ENCODE measurements around the gene SND1.

SND1 gene

GRCh38 chr7:128117691-128118090, 465.7 kb downstream of the SND1 start:
- H3K4me3 ChIP-seq (ENCODE audit: low read length) = no peak overlapping the region
- H3K36me3 ChIP-seq (ENCODE audit: insufficient read depth, low read length) = no peaks in the 10 kb centered on the region
- no peaks in the 10 kb centered on the region for H3K9me3 ChIP-seq (replicated peaks; ENCODE audit: low read length)
- no peak overlapping the region for H3K9ac ChIP-seq (ENCODE audit: low read depth, low read length)
- H3K4me2 ChIP-seq (ENCODE audit: low read length) = no peak overlapping the region
- peaks cover 6% of the 10 kb centered on the region for H3K27me3 ChIP-seq (ENCODE audit: control insufficient read depth, insufficient read depth, low read length)
- peaks cover 10% of the 10 kb centered on the region for H3K4me1 ChIP-seq (ENCODE audit: control insufficient read depth, insufficient read depth, low read length)

- Histone ChIP-seq H3K4me2 (ENCODE audit: low read length) (no peak overlapping the region), H3K36me3 (ENCODE audit: insufficient read depth, low read length) (no peaks in the 10 kb centered on the region), H3K9ac (ENCODE audit: low read depth, low read length) (no peak overlapping the region), H3K4me1 (ENCODE audit: control insufficient read depth, insufficient read depth, low read length) (peaks cover 10% of the 10 kb centered on the region), H3K9me3 (replicated peaks; ENCODE audit: low read length) (no peaks in the 10 kb centered on the region), H3K4me3 (ENCODE audit: low read length) (no peak overlapping the region), H3K27me3 (ENCODE audit: control insufficient read depth, insufficient read depth, low read length) (peaks cover 13% of the 10 kb centered on the region)
Observed at GRCh38 chr7:128119036-128119435, 467.0 kb downstream of the SND1 start.

GRCh38 chr7:128120116-128120515, 468.1 kb downstream of the SND1 start:
- Histone ChIP-seq H3K36me3 (ENCODE audit: insufficient read depth, low read length) (no peaks in the 10 kb centered on the region), H3K9ac (ENCODE audit: low read depth, low read length) (no peak overlapping the region), H3K27me3 (ENCODE audit: control insufficient read depth, insufficient read depth, low read length) (peaks cover 20% of the 10 kb centered on the region), H3K4me2 (ENCODE audit: low read length) (no peak overlapping the region), H3K4me3 (ENCODE audit: low read length) (no peak overlapping the region), H3K9me3 (replicated peaks; ENCODE audit: low read length) (no peaks in the 10 kb centered on the region), H3K4me1 (ENCODE audit: control insufficient read depth, insufficient read depth, low read length) (peaks cover 10% of the 10 kb centered on the region)

GRCh38 chr7:128120976-128121490, 469.0 kb downstream of the SND1 start:
- Histone ChIP-seq H3K9ac (ENCODE audit: low read depth, low read length) (no peak overlapping the region), H3K4me3 (ENCODE audit: low read length) (no peak overlapping the region), H3K9me3 (replicated peaks; ENCODE audit: low read length) (no peaks in the 10 kb centered on the region), H3K4me2 (ENCODE audit: low read length) (peak overlapping the region; percentile 70), H3K4me1 (ENCODE audit: control insufficient read depth, insufficient read depth, low read length) (peaks cover 10% of the 10 kb centered on the region), H3K27me3 (ENCODE audit: control insufficient read depth, insufficient read depth, low read length) (peaks cover 26% of the 10 kb centered on the region), H3K36me3 (ENCODE audit: insufficient read depth, low read length) (no peaks in the 10 kb centered on the region)

GRCh38 chr7:128121711-128122530, 469.9 kb downstream of the SND1 start:
- H3K36me3 ChIP-seq (ENCODE audit: insufficient read depth, low read length) = no peaks in the 10 kb centered on the region
- H3K4me1 ChIP-seq (ENCODE audit: control insufficient read depth, insufficient read depth, low read length) = peaks cover 10% of the 10 kb centered on the region
- H3K9me3 ChIP-seq (replicated peaks; ENCODE audit: low read length) = no peaks in the 10 kb centered on the region
- H3K4me2 ChIP-seq (ENCODE audit: low read length) = peak overlapping the region; percentile 70
- peak overlapping the region; percentile 17 for H3K4me3 ChIP-seq (ENCODE audit: low read length)
- H3K9ac ChIP-seq (ENCODE audit: low read depth, low read length) = no peak overlapping the region
- H3K27me3 ChIP-seq (ENCODE audit: control insufficient read depth, insufficient read depth, low read length) = peaks cover 32% of the 10 kb centered on the region

- peaks cover 32% of the 10 kb centered on the region for H3K27me3 ChIP-seq (ENCODE audit: control insufficient read depth, insufficient read depth, low read length)
- no peak overlapping the region for H3K9ac ChIP-seq (ENCODE audit: low read depth, low read length)
- H3K4me2 ChIP-seq (ENCODE audit: low read length) = no peak overlapping the region
- H3K4me1 ChIP-seq (ENCODE audit: control insufficient read depth, insufficient read depth, low read length) = peaks cover 10% of the 10 kb centered on the region
- H3K9me3 ChIP-seq (replicated peaks; ENCODE audit: low read length) = no peaks in the 10 kb centered on the region
- no peak overlapping the region for H3K4me3 ChIP-seq (ENCODE audit: low read length)
- no peaks in the 10 kb centered on the region for H3K36me3 ChIP-seq (ENCODE audit: insufficient read depth, low read length)
Observed at GRCh38 chr7:128122576-128123290, 470.7 kb downstream of the SND1 start.

GRCh38 chr7:128123291-128124037, 471.5 kb downstream of the SND1 start:
- Histone ChIP-seq H3K9ac (ENCODE audit: low read depth, low read length) (no peak overlapping the region), H3K36me3 (ENCODE audit: insufficient read depth, low read length) (no peaks in the 10 kb centered on the region), H3K4me1 (ENCODE audit: control insufficient read depth, insufficient read depth, low read length) (peaks cover 10% of the 10 kb centered on the region), H3K4me3 (ENCODE audit: low read length) (no peak overlapping the region), H3K4me2 (ENCODE audit: low read length) (no peak overlapping the region), H3K27me3 (ENCODE audit: control insufficient read depth, insufficient read depth, low read length) (peaks cover 36% of the 10 kb centered on the region), H3K9me3 (replicated peaks; ENCODE audit: low read length) (no peaks in the 10 kb centered on the region)

- Histone ChIP-seq H3K9ac (ENCODE audit: low read depth, low read length) (no peak overlapping the region), H3K27me3 (ENCODE audit: control insufficient read depth, insufficient read depth, low read length) (peaks cover 48% of the 10 kb centered on the region), H3K9me3 (replicated peaks; ENCODE audit: low read length) (no peaks in the 10 kb centered on the region), H3K4me3 (ENCODE audit: low read length) (no peak overlapping the region), H3K4me2 (ENCODE audit: low read length) (no peak overlapping the region), H3K36me3 (ENCODE audit: insufficient read depth, low read length) (no peaks in the 10 kb centered on the region), H3K4me1 (ENCODE audit: control insufficient read depth, insufficient read depth, low read length) (peaks cover 10% of the 10 kb centered on the region)
Observed at GRCh38 chr7:128124786-128125185, 472.8 kb downstream of the SND1 start.

GRCh38 chr7:128125816-128126215, 473.8 kb downstream of the SND1 start:
- no peaks in the 10 kb centered on the region for H3K36me3 ChIP-seq (ENCODE audit: insufficient read depth, low read length)

GRCh38 chr7:128128401-128128800, 476.4 kb downstream of the SND1 start:
- peaks cover 74% of the 10 kb centered on the region for H3K27me3 ChIP-seq (ENCODE audit: control insufficient read depth, insufficient read depth, low read length)
- H3K9me3 ChIP-seq (replicated peaks; ENCODE audit: low read length) = no peaks in the 10 kb centered on the region
- no peaks in the 10 kb centered on the region for H3K36me3 ChIP-seq (ENCODE audit: insufficient read depth, low read length)
- no peak overlapping the region for H3K4me2 ChIP-seq (ENCODE audit: low read length)
- H3K4me1 ChIP-seq (ENCODE audit: control insufficient read depth, insufficient read depth, low read length) = no peaks in the 10 kb centered on the region
- H3K4me3 ChIP-seq (ENCODE audit: low read length) = no peak overlapping the region
- no peak overlapping the region for H3K9ac ChIP-seq (ENCODE audit: low read depth, low read length)

More at GRCh38 chr7:128125816-128126215, 473.8 kb downstream of the SND1 start:
- Histone ChIP-seq H3K9ac (ENCODE audit: low read depth, low read length) (no peak overlapping the region), H3K4me2 (ENCODE audit: low read length) (no peak overlapping the region), H3K9me3 (replicated peaks; ENCODE audit: low read length) (no peaks in the 10 kb centered on the region), H3K4me3 (ENCODE audit: low read length) (no peak overlapping the region), H3K27me3 (ENCODE audit: control insufficient read depth, insufficient read depth, low read length) (peaks cover 59% of the 10 kb centered on the region), H3K4me1 (ENCODE audit: control insufficient read depth, insufficient read depth, low read length) (peaks cover 10% of the 10 kb centered on the region)

- H3K9me3 ChIP-seq (replicated peaks; ENCODE audit: low read length) = no peaks in the 10 kb centered on the region
- no peak overlapping the region for H3K4me3 ChIP-seq (ENCODE audit: low read length)
- H3K4me1 ChIP-seq (ENCODE audit: control insufficient read depth, insufficient read depth, low read length) = no peaks in the 10 kb centered on the region
- no peaks in the 10 kb centered on the region for H3K36me3 ChIP-seq (ENCODE audit: insufficient read depth, low read length)
- H3K9ac ChIP-seq (ENCODE audit: low read depth, low read length) = no peak overlapping the region
- no peak overlapping the region for H3K4me2 ChIP-seq (ENCODE audit: low read length)
- H3K27me3 ChIP-seq (ENCODE audit: control insufficient read depth, insufficient read depth, low read length) = peaks cover 74% of the 10 kb centered on the region
Observed at GRCh38 chr7:128129224-128129864, 477.4 kb downstream of the SND1 start.
